Endothelial cell of umbilical vein (primary cell): ENCODE measurements around the gene EIF1AD.

Source experiments
- EZH2 ChIP-seq: IDR thresholded peaks from 2 replicates; pipeline ENCODE4 v1.6.1; 2012; ENCODE audit warnings: borderline replicate concordance, low read depth, mild to moderate bottlenecking, moderate library complexity, low read length, inconsistent platforms; ENCODE audit not compliant: severe bottlenecking
- FOS ChIP-seq: IDR thresholded peaks from 2 replicates; pipeline ENCODE4 v1.6.1; 2011; ENCODE audit warnings: mild to moderate bottlenecking, low read length, moderate library complexity, borderline replicate concordance; ENCODE audit not compliant: insufficient read depth
- GATA2 ChIP-seq: IDR thresholded peaks from 2 replicates; pipeline ENCODE4 v1.7.0; 2011; ENCODE audit warnings: low read depth, mild to moderate bottlenecking, moderate library complexity, mixed read lengths, low read length; ENCODE audit not compliant: insufficient read length, insufficient read depth
- JUN ChIP-seq: IDR thresholded peaks from 2 replicates; pipeline ENCODE4 v1.6.1; 2011; ENCODE audit warnings: borderline replicate concordance, low read depth; ENCODE audit not compliant: insufficient read length, insufficient read depth
- MAX ChIP-seq: IDR thresholded peaks from 2 replicates; pipeline ENCODE4 v1.6.1; 2011; ENCODE audit not compliant: insufficient read depth, insufficient read length
- MYC ChIP-seq: IDR thresholded peaks from one replicate; pipeline ENCODE4 v1.6.1; 2011; ENCODE audit warnings: mild to moderate bottlenecking, low read depth, low read length
- POLR2A ChIP-seq: IDR thresholded peaks from 2 replicates; pipeline ENCODE4 v1.6.1; 2012; ENCODE audit warnings: low read depth, mild to moderate bottlenecking, control low read depth, low read length
- POLR2AphosphoS5 ChIP-seq: IDR thresholded peaks from 2 replicates; pipeline ENCODE4 v1.6.1; 2012; ENCODE audit warnings: low read depth, mild to moderate bottlenecking, control low read depth, low read length, moderate library complexity; ENCODE audit not compliant: insufficient read depth
- TF ChIP-seq, protein P1 (sequence below), 2 donors: IDR thresholded peaks; 1 replicate in 1 of 2; 2 replicates in 1 of 2; pipeline ENCODE4 v1.5.1; 2011; ENCODE audit warnings: low read length in 2 of 2, mild to moderate bottlenecking in 2 of 2, moderate library complexity in 2 of 2, control low read depth in 1 of 2, inconsistent platforms in 1 of 2, low read depth in 1 of 2; ENCODE audit not compliant: insufficient read depth in 1 of 2; ENCODE audit errors: extremely low read depth in 1 of 2

DNA sequence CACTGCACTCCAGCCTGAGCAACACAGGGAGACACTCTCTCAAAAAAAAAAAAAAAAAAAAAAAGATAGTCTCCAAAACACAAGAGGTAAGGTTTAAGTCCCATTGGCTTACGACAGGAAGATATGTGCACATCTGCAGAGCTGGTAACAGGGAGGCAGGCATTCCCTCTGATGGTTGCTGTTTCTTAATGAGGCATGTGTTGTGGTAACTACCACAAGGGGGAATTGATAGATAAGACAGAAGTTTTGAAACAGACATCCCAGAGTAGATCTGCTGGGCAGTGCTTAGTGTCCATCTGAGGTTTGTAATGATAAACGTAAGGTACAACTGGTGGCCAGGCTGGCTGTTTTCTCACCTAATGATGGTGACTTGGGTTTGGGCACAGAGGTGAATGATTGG is 4.7 kb downstream of the EIF1AD start:
- TF ChIP-seq, protein P1, sequence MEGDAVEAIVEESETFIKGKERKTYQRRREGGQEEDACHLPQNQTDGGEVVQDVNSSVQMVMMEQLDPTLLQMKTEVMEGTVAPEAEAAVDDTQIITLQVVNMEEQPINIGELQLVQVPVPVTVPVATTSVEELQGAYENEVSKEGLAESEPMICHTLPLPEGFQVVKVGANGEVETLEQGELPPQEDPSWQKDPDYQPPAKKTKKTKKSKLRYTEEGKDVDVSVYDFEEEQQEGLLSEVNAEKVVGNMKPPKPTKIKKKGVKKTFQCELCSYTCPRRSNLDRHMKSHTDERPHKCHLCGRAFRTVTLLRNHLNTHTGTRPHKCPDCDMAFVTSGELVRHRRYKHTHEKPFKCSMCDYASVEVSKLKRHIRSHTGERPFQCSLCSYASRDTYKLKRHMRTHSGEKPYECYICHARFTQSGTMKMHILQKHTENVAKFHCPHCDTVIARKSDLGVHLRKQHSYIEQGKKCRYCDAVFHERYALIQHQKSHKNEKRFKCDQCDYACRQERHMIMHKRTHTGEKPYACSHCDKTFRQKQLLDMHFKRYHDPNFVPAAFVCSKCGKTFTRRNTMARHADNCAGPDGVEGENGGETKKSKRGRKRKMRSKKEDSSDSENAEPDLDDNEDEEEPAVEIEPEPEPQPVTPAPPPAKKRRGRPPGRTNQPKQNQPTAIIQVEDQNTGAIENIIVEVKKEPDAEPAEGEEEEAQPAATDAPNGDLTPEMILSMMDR (IDR thresholded peaks at IDR 0.05; ENCODE audit: extremely low read depth in 1 of 2, insufficient read depth in 1 of 2, low read depth in 1 of 2, low read length in 2 of 2) = no peak
- TF ChIP-seq POLR2A (no peak), POLR2AphosphoS5 (no peak), MAX (no peak), MYC (no peak), EZH2 (no peak), FOS (no peak), GATA2 (no peak), JUN (no peak)
